GM12878 (cell line): ENCODE data around the gene MED4. TPM values are rescaled to one million over a fixed set of nuclear protein-coding genes. Genes with fewer than 3 reads are reported as not detected.

Experiments
- polyA plus RNA-seq, 11 experiments: library from polyadenylated mRNA; depleted of rRNA in 4 of 11; unstranded in 6 of 11; stranded (reverse) in 5 of 11; fragments of >200 nt; fragmentation: Nextera tagmentation in 4 of 11; fragmentation: Illumina TruSeq in 1 of 11; extraction: Ambion mirVana in 4 of 11; extraction: Trizol in 1 of 11; gene quantifications; 1 replicate in 1 of 11; 2 replicates in 10 of 11; pipeline versions ENCODE4 v1.2.1 to v1.2.3, GENCODE V29; 2011 to 2016; ENCODE audit warnings: inconsistent platforms in 2 of 11, missing spikeins in 2 of 11, low read depth in 1 of 11
- small RNA-seq: library from RNA; depleted of rRNA; stranded (forward); fragments of <200 nt; gene quantifications from one replicate; pipeline ENCODE3, GENCODE V24; 2014
- total RNA-seq, 4 experiments: library from RNA; depleted of rRNA in 3 of 4; stranded (reverse); fragments of >200 nt in 3 of 4; fragmentation: Illumina TruSeq in 1 of 4; extraction: Trizol in 1 of 4; gene quantifications; 2 replicates each; pipeline versions ENCODE4 v1.2.1 to v1.2.3, GENCODE V29; 2013 to 2021

MED4 gene
- total and polyA plus RNA-seq, 10 of the 15 experiments (the other 5 are each of a cell fraction or from before 2014, with no cell fraction given): 31.5 to 117 (median 87.4) TPM

Small RNA genes within 50 kb of the gene (small RNA-seq; reads per million reads assigned to genes)
- not detected for gene POLR2KP2

Other genes starting within 250 kb of the MED4 start
- 30.0 and 30.5 TPM in 2 replicates for gene SUCLA2, start 93.8 kb downstream of the MED4 start, total RNA-seq (2014; rRNA removed)
- gene SUCLA2, start 93.8 kb downstream of the MED4 start, total RNA-seq (2014; rRNA removed; fragmentation: Illumina TruSeq; extraction: Trizol): 41.1 and 43.8 TPM in 2 replicates
- 35.3 and 36.8 TPM in 2 replicates for gene SUCLA2, start 93.8 kb downstream of the MED4 start, total RNA-seq (2021)
- gene SUCLA2, start 93.8 kb downstream of the MED4 start, polyA plus RNA-seq (2011; rRNA removed): 50.7 and 86.2 TPM in 2 replicates
- 36.8 and 43.0 TPM in 2 replicates for gene SUCLA2, start 93.8 kb downstream of the MED4 start, polyA plus RNA-seq (2014; fragmentation: Illumina TruSeq; extraction: Trizol)
- 10 to 100 TPM; 41.8 to 45.2 TPM for gene SUCLA2, start 93.8 kb downstream of the MED4 start, polyA plus RNA-seq (2014; fragmentation: Nextera tagmentation; extraction: Ambion mirVana)
- 25.9 and 27.5 TPM in 2 replicates for gene SUCLA2, start 93.8 kb downstream of the MED4 start, polyA plus RNA-seq (2014; rRNA removed)
- 10 to 100 TPM; 82.3 to 83.4 TPM for gene SUCLA2, start 93.8 kb downstream of the MED4 start, polyA plus RNA-seq (2016; fragmentation: Nextera tagmentation; extraction: Ambion mirVana)
- gene NUDT15, start 57.4 kb downstream of the MED4 start, total RNA-seq (2014; rRNA removed): 14.7 and 15.4 TPM in 2 replicates
- 18.3 TPM in 2 replicates for gene NUDT15, start 57.4 kb downstream of the MED4 start, total RNA-seq (2014; rRNA removed; fragmentation: Illumina TruSeq; extraction: Trizol)
- gene NUDT15, start 57.4 kb downstream of the MED4 start, total RNA-seq (2021): 10.0 and 12.0 TPM in 2 replicates
- gene NUDT15, start 57.4 kb downstream of the MED4 start, polyA plus RNA-seq (2011; rRNA removed): 20.6 and 30.3 TPM in 2 replicates
- 20.4 and 23.3 TPM in 2 replicates for gene NUDT15, start 57.4 kb downstream of the MED4 start, polyA plus RNA-seq (2014; fragmentation: Illumina TruSeq; extraction: Trizol)
- 10 to 100 TPM; 11.4 to 17.7 TPM for gene NUDT15, start 57.4 kb downstream of the MED4 start, polyA plus RNA-seq (2014; fragmentation: Nextera tagmentation; extraction: Ambion mirVana)
- 13.6 and 16.5 TPM in 2 replicates for gene NUDT15, start 57.4 kb downstream of the MED4 start, polyA plus RNA-seq (2014; rRNA removed)
- 10 to 100 TPM; 25.2 to 26.7 TPM for gene NUDT15, start 57.4 kb downstream of the MED4 start, polyA plus RNA-seq (2016; fragmentation: Nextera tagmentation; extraction: Ambion mirVana)
- 2.7 and 3.2 TPM in 2 replicates for gene ITM2B, start 138.1 kb upstream of the MED4 start, total RNA-seq (2014; rRNA removed)
- gene ITM2B, start 138.1 kb upstream of the MED4 start, total RNA-seq (2014; rRNA removed; fragmentation: Illumina TruSeq; extraction: Trizol): 4.6 and 4.8 TPM in 2 replicates
- gene ITM2B, start 138.1 kb upstream of the MED4 start, total RNA-seq (2021): 6.8 and 7.2 TPM in 2 replicates
- gene ITM2B, start 138.1 kb upstream of the MED4 start, polyA plus RNA-seq (2011; rRNA removed): 18.1 and 22.6 TPM in 2 replicates
- gene ITM2B, start 138.1 kb upstream of the MED4 start, polyA plus RNA-seq (2014; fragmentation: Illumina TruSeq; extraction: Trizol): 6.4 and 10.4 TPM in 2 replicates
- gene ITM2B, start 138.1 kb upstream of the MED4 start, polyA plus RNA-seq (2014; fragmentation: Nextera tagmentation; extraction: Ambion mirVana): 1 to 10 TPM; 3.3 to 5.0 TPM
- gene ITM2B, start 138.1 kb upstream of the MED4 start, polyA plus RNA-seq (2014; rRNA removed): 2.5 and 4.6 TPM in 2 replicates
- 1 to 10 TPM; 4.5 to 5.0 TPM for gene ITM2B, start 138.1 kb upstream of the MED4 start, polyA plus RNA-seq (2016; fragmentation: Nextera tagmentation; extraction: Ambion mirVana)
- 7.2 and 8.7 TPM in 2 replicates for gene RB1, start 208.6 kb upstream of the MED4 start, total RNA-seq (2014; rRNA removed)
- gene RB1, start 208.6 kb upstream of the MED4 start, total RNA-seq (2014; rRNA removed; fragmentation: Illumina TruSeq; extraction: Trizol): 8.5 and 9.4 TPM in 2 replicates
- gene RB1, start 208.6 kb upstream of the MED4 start, total RNA-seq (2021): 7.5 and 9.0 TPM in 2 replicates
- 45.0 and 74.9 TPM in 2 replicates for gene RB1, start 208.6 kb upstream of the MED4 start, polyA plus RNA-seq (2011; rRNA removed)
- 10.3 and 10.6 TPM in 2 replicates for gene RB1, start 208.6 kb upstream of the MED4 start, polyA plus RNA-seq (2014; fragmentation: Illumina TruSeq; extraction: Trizol)
- 1 to 10 TPM; 2.8 to 3.6 TPM for gene RB1, start 208.6 kb upstream of the MED4 start, polyA plus RNA-seq (2014; fragmentation: Nextera tagmentation; extraction: Ambion mirVana)
- gene RB1, start 208.6 kb upstream of the MED4 start, polyA plus RNA-seq (2014; rRNA removed): 3.9 and 5.1 TPM in 2 replicates
- gene RB1, start 208.6 kb upstream of the MED4 start, polyA plus RNA-seq (2016; fragmentation: Nextera tagmentation; extraction: Ambion mirVana): 10 to 100 TPM in 1 of 2 experiments, 1 to 10 TPM in 1; 7.6 to 10.5 TPM